NCI-H82 treated with DMSO at 0.1 percent for 48 hours (cell line): ENCODE measurements around the gene LGALS3BP.
"Not testable (repeated sequence)": the region's sequence is repeated elsewhere in the genome, so short reads cannot be mapped to it uniquely, and the experiment has no call there.

ENCODE experiments used
- DNase-seq: peaks from one replicate; lab custom pipeline; 2025; ENCODE audit not compliant: unreplicated experiment; lab: John Stamatoyannopoulos, UW

Gene LGALS3BP

GRCh38 chr17:78966123-78966813 is 13.5 kb downstream of the LGALS3BP start:
- DNase-seq, result no peak

- no peak for DNase-seq
These were observed 14.2 kb downstream of the LGALS3BP start for GRCh38 chr17:78965491-78965924.

- DNase-seq, result no peak
These were observed 16.3 kb downstream of the LGALS3BP start for GRCh38 chr17:78963378-78963777.

GRCh38 chr17:78962984-78963348 is 16.8 kb downstream of the LGALS3BP start:
- not testable (repeated sequence) for DNase-seq

GRCh38 chr17:78962345-78962983 is 17.3 kb downstream of the LGALS3BP start:
- DNase-seq, result no peak

- DNase-seq, result no peak
These were observed 18.2 kb downstream of the LGALS3BP start for GRCh38 chr17:78961571-78961970.

GRCh38 chr17:78960928-78961327 is 18.8 kb downstream of the LGALS3BP start:
- DNase-seq, result no peak

- no peak for DNase-seq
These were observed 19.9 kb downstream of the LGALS3BP start for GRCh38 chr17:78959803-78960202.

- no peak for DNase-seq
These were observed 21.0 kb downstream of the LGALS3BP start for GRCh38 chr17:78958641-78959127.

GRCh38 chr17:78957128-78957527 is 22.6 kb downstream of the LGALS3BP start:
- no peak for DNase-seq

- no peak for DNase-seq
These were observed 23.5 kb downstream of the LGALS3BP start for GRCh38 chr17:78956254-78956653.

- no peak for DNase-seq
These were observed 25.0 kb downstream of the LGALS3BP start for GRCh38 chr17:78954684-78955083.

- no peak for DNase-seq
These were observed 26.1 kb downstream of the LGALS3BP start for GRCh38 chr17:78953356-78954350.

- no peak for DNase-seq
These were observed 27.0 kb downstream of the LGALS3BP start for GRCh38 chr17:78952706-78953105.

- no peak for DNase-seq
These were observed 27.7 kb downstream of the LGALS3BP start for GRCh38 chr17:78951967-78952551.

GRCh38 chr17:78950870-78951269 is 28.9 kb downstream of the LGALS3BP start:
- no peak for DNase-seq

- no peak for DNase-seq
These were observed 32.2 kb downstream of the LGALS3BP start for GRCh38 chr17:78947235-78948149.

- DNase-seq, result no peak
These were observed 33.1 kb downstream of the LGALS3BP start for GRCh38 chr17:78946631-78947030.

GRCh38 chr17:78946131-78946530 is 33.6 kb downstream of the LGALS3BP start:
- DNase-seq, result no peak

- DNase-seq, result not testable (repeated sequence)
These were observed 34.3 kb downstream of the LGALS3BP start for GRCh38 chr17:78945455-78945854.
